ENCODE measurements around the gene ANXA1.

The ANXA1 gene

GRCh38 chr9:73133022-73133651 lies 18.5 kb upstream of the ANXA1 start:
- DNase-seq (ENCODE audit: low read depth): no peak
- H3K4me3 ChIP-seq (ENCODE audit: low read depth, low read length): peak overlapping the region; percentile 72
- TF ChIP-seq CTCF (IDR thresholded peaks at IDR 0.05; ENCODE audit: low read depth, low read length) (no peak), MYC (IDR thresholded peaks at IDR 0.05; ENCODE audit: low read depth, low read length) (no peak), MAX (IDR thresholded peaks at IDR 0.05; ENCODE audit: low read depth, low read length) (no peak), POLR2A (IDR thresholded peaks at IDR 0.05; ENCODE audit: extremely low read depth, insufficient read length) (no peak)

- no peak overlapping the region for H3K4me3 ChIP-seq (ENCODE audit: low read depth, low read length)
- DNase-seq (ENCODE audit: low read depth): no peak
- TF ChIP-seq POLR2A (IDR thresholded peaks at IDR 0.05; ENCODE audit: extremely low read depth, insufficient read length): no peak
- TF ChIP-seq CTCF (IDR thresholded peaks at IDR 0.05; ENCODE audit: low read depth, low read length): no peak
- TF ChIP-seq MYC (IDR thresholded peaks at IDR 0.05; ENCODE audit: low read depth, low read length): no peak
- TF ChIP-seq MAX (IDR thresholded peaks at IDR 0.05; ENCODE audit: low read depth, low read length): no peak
Measured at GRCh38 chr9:73133921-73134407, 17.7 kb upstream of the ANXA1 start.

- TF ChIP-seq CTCF (IDR thresholded peaks at IDR 0.05; ENCODE audit: low read depth, low read length): no peak
- no peak for TF ChIP-seq MYC (IDR thresholded peaks at IDR 0.05; ENCODE audit: low read depth, low read length)
- no peak for TF ChIP-seq POLR2A (IDR thresholded peaks at IDR 0.05; ENCODE audit: extremely low read depth, insufficient read length)
- no peak for TF ChIP-seq MAX (IDR thresholded peaks at IDR 0.05; ENCODE audit: low read depth, low read length)
- no peak overlapping the region for H3K4me3 ChIP-seq (ENCODE audit: low read depth, low read length)
- no peak for DNase-seq (ENCODE audit: low read depth)
Measured at GRCh38 chr9:73135394-73135793, 16.3 kb upstream of the ANXA1 start.

- DNase-seq (ENCODE audit: low read depth): no peak
- TF ChIP-seq CTCF (IDR thresholded peaks at IDR 0.05; ENCODE audit: low read depth, low read length) (no peak), MYC (IDR thresholded peaks at IDR 0.05; ENCODE audit: low read depth, low read length) (no peak), MAX (IDR thresholded peaks at IDR 0.05; ENCODE audit: low read depth, low read length) (no peak), POLR2A (IDR thresholded peaks at IDR 0.05; ENCODE audit: extremely low read depth, insufficient read length) (no peak)
- H3K4me3 ChIP-seq (ENCODE audit: low read depth, low read length): no peak overlapping the region
Measured at GRCh38 chr9:73137286-73137899, 14.3 kb upstream of the ANXA1 start.

- no peak for TF ChIP-seq POLR2A (IDR thresholded peaks at IDR 0.05; ENCODE audit: extremely low read depth, insufficient read length)
- TF ChIP-seq MYC (IDR thresholded peaks at IDR 0.05; ENCODE audit: low read depth, low read length): no peak
- TF ChIP-seq MAX (IDR thresholded peaks at IDR 0.05; ENCODE audit: low read depth, low read length): no peak
- no peak for TF ChIP-seq CTCF (IDR thresholded peaks at IDR 0.05; ENCODE audit: low read depth, low read length)
- no peak overlapping the region for H3K4me3 ChIP-seq (ENCODE audit: low read depth, low read length)
- no peak for DNase-seq (ENCODE audit: low read depth)
Measured at GRCh38 chr9:73137914-73138313, 13.8 kb upstream of the ANXA1 start.
